ENCODE measurements around the gene NUP50.
A peak's percentile ranks its signal among the peaks of the same experiment; 100 is the strongest.

NUP50 gene, protein sequence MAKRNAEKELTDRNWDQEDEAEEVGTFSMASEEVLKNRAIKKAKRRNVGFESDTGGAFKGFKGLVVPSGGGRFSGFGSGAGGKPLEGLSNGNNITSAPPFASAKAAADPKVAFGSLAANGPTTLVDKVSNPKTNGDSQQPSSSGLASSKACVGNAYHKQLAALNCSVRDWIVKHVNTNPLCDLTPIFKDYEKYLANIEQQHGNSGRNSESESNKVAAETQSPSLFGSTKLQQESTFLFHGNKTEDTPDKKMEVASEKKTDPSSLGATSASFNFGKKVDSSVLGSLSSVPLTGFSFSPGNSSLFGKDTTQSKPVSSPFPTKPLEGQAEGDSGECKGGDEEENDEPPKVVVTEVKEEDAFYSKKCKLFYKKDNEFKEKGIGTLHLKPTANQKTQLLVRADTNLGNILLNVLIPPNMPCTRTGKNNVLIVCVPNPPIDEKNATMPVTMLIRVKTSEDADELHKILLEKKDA
- long read RNA-seq, full-length matches to known transcripts = 333 of 511 reads
- long read RNA-seq, partial matches to known transcripts = 83 of 511 reads
- long read RNA-seq, other reads (novel, unspliced or antisense) = 95 of 511 reads

DNA sequence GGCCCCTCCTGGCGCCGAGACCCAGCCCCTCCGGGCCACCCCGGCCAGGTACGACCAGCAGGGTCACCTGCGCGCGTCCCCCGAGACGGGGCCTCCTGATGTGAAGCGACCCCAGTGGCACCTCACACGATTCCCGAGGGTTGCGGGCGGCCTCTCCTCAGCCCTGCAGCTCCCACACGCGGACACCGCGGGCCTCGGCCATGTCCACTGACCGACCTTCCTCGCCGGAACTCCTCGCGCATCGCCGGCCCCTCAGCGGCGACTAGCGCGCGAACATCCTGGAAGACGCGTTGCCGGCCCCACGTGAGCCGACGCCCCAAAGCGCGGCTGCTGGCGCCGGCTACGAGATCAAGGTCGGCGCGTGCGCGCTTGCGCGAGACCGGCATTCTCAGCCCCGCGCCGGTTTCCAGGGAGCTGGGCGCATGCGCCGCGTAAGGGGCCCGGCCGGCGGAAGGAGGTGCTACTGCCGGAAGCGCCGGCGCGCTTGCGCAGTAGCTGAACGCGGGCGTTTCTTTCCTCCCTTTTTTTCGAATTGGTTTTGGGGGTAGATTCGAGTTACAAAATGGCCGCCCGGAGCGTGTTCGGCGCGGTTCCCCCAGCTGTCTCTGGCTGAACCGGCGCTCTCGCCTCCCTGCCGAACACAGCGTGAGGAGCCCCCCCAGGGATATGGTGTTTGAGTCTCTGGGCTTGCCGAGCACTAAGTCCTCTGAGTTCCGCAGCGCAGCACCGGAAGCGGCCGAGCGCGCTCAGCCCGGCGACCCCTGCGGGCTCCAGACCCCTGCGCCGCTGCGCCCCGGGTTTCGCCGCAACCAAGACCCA lies at the start of gene NUP50:
TSS of gene NUP50 (plus strand) at position 475 of the 819 bp plus-strand sequence. CDS start 4,253 bp downstream, outside the sequence.
- Histone ChIP-seq H3K27me3 (ENCODE audit: insufficient read depth, poor library complexity, severe bottlenecking) (no peaks in the 10 kb centered on the region), H3K4me3 (replicated peaks; ENCODE audit: insufficient read depth, low read length) (peak within 1 kb of the TSS; percentile 88), H3K27ac (replicated peaks) (peak within 1 kb of the TSS; percentile 92)
- DNase-seq (ENCODE audit: low read depth in 1 of 2, low spot score in 1 of 2) = peak; percentile 93 to 94
- TF ChIP-seq POLR2AphosphoS5 (IDR thresholded peaks at IDR 0.05; ENCODE audit: low read depth) (peak; percentile 87), SPI1 (IDR thresholded peaks at IDR 0.05; ENCODE audit: borderline replicate concordance, low read depth) (no peak), GABPA (IDR thresholded peaks at IDR 0.05; ENCODE audit: low read depth) (no peak)
- TF ChIP-seq, protein P1, sequence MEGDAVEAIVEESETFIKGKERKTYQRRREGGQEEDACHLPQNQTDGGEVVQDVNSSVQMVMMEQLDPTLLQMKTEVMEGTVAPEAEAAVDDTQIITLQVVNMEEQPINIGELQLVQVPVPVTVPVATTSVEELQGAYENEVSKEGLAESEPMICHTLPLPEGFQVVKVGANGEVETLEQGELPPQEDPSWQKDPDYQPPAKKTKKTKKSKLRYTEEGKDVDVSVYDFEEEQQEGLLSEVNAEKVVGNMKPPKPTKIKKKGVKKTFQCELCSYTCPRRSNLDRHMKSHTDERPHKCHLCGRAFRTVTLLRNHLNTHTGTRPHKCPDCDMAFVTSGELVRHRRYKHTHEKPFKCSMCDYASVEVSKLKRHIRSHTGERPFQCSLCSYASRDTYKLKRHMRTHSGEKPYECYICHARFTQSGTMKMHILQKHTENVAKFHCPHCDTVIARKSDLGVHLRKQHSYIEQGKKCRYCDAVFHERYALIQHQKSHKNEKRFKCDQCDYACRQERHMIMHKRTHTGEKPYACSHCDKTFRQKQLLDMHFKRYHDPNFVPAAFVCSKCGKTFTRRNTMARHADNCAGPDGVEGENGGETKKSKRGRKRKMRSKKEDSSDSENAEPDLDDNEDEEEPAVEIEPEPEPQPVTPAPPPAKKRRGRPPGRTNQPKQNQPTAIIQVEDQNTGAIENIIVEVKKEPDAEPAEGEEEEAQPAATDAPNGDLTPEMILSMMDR (IDR thresholded peaks at IDR 0.05; ENCODE audit: insufficient read depth, low read length) = no peak
- TF ChIP-seq, protein P2, sequence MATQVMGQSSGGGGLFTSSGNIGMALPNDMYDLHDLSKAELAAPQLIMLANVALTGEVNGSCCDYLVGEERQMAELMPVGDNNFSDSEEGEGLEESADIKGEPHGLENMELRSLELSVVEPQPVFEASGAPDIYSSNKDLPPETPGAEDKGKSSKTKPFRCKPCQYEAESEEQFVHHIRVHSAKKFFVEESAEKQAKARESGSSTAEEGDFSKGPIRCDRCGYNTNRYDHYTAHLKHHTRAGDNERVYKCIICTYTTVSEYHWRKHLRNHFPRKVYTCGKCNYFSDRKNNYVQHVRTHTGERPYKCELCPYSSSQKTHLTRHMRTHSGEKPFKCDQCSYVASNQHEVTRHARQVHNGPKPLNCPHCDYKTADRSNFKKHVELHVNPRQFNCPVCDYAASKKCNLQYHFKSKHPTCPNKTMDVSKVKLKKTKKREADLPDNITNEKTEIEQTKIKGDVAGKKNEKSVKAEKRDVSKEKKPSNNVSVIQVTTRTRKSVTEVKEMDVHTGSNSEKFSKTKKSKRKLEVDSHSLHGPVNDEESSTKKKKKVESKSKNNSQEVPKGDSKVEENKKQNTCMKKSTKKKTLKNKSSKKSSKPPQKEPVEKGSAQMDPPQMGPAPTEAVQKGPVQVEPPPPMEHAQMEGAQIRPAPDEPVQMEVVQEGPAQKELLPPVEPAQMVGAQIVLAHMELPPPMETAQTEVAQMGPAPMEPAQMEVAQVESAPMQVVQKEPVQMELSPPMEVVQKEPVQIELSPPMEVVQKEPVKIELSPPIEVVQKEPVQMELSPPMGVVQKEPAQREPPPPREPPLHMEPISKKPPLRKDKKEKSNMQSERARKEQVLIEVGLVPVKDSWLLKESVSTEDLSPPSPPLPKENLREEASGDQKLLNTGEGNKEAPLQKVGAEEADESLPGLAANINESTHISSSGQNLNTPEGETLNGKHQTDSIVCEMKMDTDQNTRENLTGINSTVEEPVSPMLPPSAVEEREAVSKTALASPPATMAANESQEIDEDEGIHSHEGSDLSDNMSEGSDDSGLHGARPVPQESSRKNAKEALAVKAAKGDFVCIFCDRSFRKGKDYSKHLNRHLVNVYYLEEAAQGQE (IDR thresholded peaks at IDR 0.05; ENCODE audit: insufficient replicate concordance, low read depth) = peak; percentile 39

DNA sequence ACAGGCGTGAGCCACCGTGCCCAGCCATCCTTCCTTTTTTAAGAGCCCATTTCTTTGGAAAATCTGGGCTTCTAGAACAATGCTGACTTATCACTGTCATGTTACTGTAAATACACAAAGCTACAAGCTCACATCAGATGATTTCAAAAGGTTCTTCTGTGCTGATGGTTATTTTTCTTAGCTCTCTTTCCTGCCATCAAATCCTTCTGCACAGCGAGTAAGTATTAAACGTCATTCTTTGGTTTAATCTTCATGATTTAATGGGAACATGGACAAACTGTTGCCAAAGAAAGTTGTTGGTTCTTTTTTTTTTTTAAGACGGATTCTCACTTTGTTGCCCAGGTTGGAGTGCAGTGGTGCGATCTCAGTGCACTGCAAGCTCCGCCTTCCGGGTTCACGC lies 43.3 kb upstream of the NUP50 start:
- Histone ChIP-seq H3K27ac (replicated peaks) (no peak overlapping the region), H3K27me3 (ENCODE audit: insufficient read depth, poor library complexity, severe bottlenecking) (no peaks in the 10 kb centered on the region), H3K4me3 (replicated peaks; ENCODE audit: insufficient read depth, low read length) (no peak overlapping the region)
- DNase-seq (ENCODE audit: low read depth in 1 of 2, low spot score in 1 of 2) = no peak
- TF ChIP-seq, protein P2 (IDR thresholded peaks at IDR 0.05; ENCODE audit: insufficient replicate concordance, low read depth) = no peak
- TF ChIP-seq, protein P1 (IDR thresholded peaks at IDR 0.05; ENCODE audit: insufficient read depth, low read length) = no peak
- TF ChIP-seq SPI1 (IDR thresholded peaks at IDR 0.05; ENCODE audit: borderline replicate concordance, low read depth) = no peak
- TF ChIP-seq GABPA (IDR thresholded peaks at IDR 0.05; ENCODE audit: low read depth) = no peak
- TF ChIP-seq POLR2AphosphoS5 (IDR thresholded peaks at IDR 0.05; ENCODE audit: low read depth) = no peak

DNA sequence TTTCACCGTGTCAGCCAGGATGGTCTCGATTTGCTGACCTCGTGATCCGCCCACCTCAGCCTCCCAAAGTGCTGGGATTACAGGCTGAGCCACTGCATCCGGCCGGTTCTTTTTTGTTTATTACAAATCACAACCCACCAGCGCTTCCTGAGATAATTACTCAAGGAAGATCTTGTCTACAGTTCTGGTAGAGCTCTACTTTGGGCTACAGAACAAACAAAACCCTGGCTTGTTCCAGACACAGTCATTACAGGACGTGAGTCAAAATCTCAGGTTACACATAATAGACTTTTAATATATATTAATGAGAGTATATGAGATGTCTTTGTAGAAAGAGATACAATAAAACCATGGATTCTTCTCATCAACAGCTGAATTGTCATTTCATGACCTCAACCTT lies 42.8 kb upstream of the NUP50 start:
- Histone ChIP-seq H3K4me3 (replicated peaks; ENCODE audit: insufficient read depth, low read length) (no peak overlapping the region), H3K27me3 (ENCODE audit: insufficient read depth, poor library complexity, severe bottlenecking) (no peaks in the 10 kb centered on the region), H3K27ac (replicated peaks) (no peak overlapping the region)
- DNase-seq (ENCODE audit: low read depth in 1 of 2, low spot score in 1 of 2) = no peak
- TF ChIP-seq, protein P1 (IDR thresholded peaks at IDR 0.05; ENCODE audit: insufficient read depth, low read length) = no peak
- TF ChIP-seq GABPA (IDR thresholded peaks at IDR 0.05; ENCODE audit: low read depth) (no peak), SPI1 (IDR thresholded peaks at IDR 0.05; ENCODE audit: borderline replicate concordance, low read depth) (no peak), POLR2AphosphoS5 (IDR thresholded peaks at IDR 0.05; ENCODE audit: low read depth) (no peak)
- TF ChIP-seq, protein P2 (IDR thresholded peaks at IDR 0.05; ENCODE audit: insufficient replicate concordance, low read depth) = no peak

Measured in HL-60 (cell line).